MCF 10A (cell line): ENCODE results near the gene L3MBTL4. TPM values are rescaled to one million over a fixed set of nuclear protein-coding genes. Genes with fewer than 3 reads are reported as not detected.

Experiments used
- BruUV-seq: library from RNA; stranded (reverse); fragments of 400-500 nt; replicated peaks from 2 replicates; lab custom pipeline; 2021; lab: Mats Ljungman, UMichigan
- CTCF ChIA-PET: fragments of 300-600 bp; sonication (Branson Sonifier 250); formaldehyde crosslinking; extraction: SDS; loops from one replicate; lab custom pipeline; 2021; ENCODE audit warnings: antibody characterized with exemption, inconsistent platforms; lab: Yijun Ruan, JAX
- POLR2A ChIA-PET: fragments of 300-600, 350-650 bp; sonication (Branson Sonifier 250); formaldehyde crosslinking; extraction: SDS; loops from one replicate; lab custom pipeline; 2020; ENCODE audit warnings: antibody characterized with exemption, inconsistent platforms; lab: Yijun Ruan, JAX
- DNase-seq: peaks from one replicate; pipeline ENCODE4 v3.0.0-alpha.2; 2018; ENCODE audit not compliant: unreplicated experiment
- H3K27ac Mint-ChIP-seq: one replicate; pipeline ENCODE4 v1.8.0; 2022; ENCODE audit warnings: mild to moderate bottlenecking, low read depth, mixed read lengths; ENCODE audit not compliant: unreplicated experiment
- H3K27me3 Mint-ChIP-seq: one replicate; pipeline ENCODE4 v1.8.0; 2022; ENCODE audit warnings: mixed read lengths; ENCODE audit not compliant: insufficient read depth, unreplicated experiment
- H3K36me3 Mint-ChIP-seq: one replicate; pipeline ENCODE4 v1.8.0; 2022; ENCODE audit warnings: mild to moderate bottlenecking, moderate library complexity, mixed read lengths; ENCODE audit not compliant: insufficient read depth, unreplicated experiment
- H3K4me1 Mint-ChIP-seq: one replicate; pipeline ENCODE4 v1.8.0; 2022; ENCODE audit warnings: mixed read lengths; ENCODE audit not compliant: insufficient read depth, unreplicated experiment
- H3K4me3 Mint-ChIP-seq: one replicate; pipeline ENCODE4 v1.8.0; 2022; ENCODE audit warnings: mild to moderate bottlenecking, moderate library complexity, mixed read lengths; ENCODE audit not compliant: unreplicated experiment
- H3K9me3 Mint-ChIP-seq: one replicate; pipeline ENCODE4 v1.8.0; 2022; ENCODE audit warnings: mixed read lengths; ENCODE audit not compliant: unreplicated experiment
- CTCF ChIP-seq: fragments of 200-600 bp; IDR thresholded peaks from one replicate; pipeline ENCODE4 v1.8.0; 2022; ENCODE audit warnings: antibody characterized with exemption, mild to moderate bottlenecking; ENCODE audit not compliant: unreplicated experiment
- intact Hi-C: fragments of 100-400 bp; cut with micrococcal nuclease; formaldehyde crosslinking; loops from 2 replicates; pipeline ENCODE4 v1.14.1; 2022
- total RNA-seq: library from RNA; stranded (reverse); gene quantifications from 2 replicates; pipeline ENCODE4 v1.2.3, GENCODE V29; 2022

The L3MBTL4 gene
- total RNA-seq, 1 experiment from 2014 or later: not detected

- H3K9me3 Mint-ChIP-seq: no peaks in the 10 kb centered on the region
- no peak for DNase-seq
- H3K27ac Mint-ChIP-seq: no peak overlapping the region
- BruUV-seq: no TSS peak
- ChIA-PET POLR2A (no interaction called here), CTCF (no interaction called here)
- no peaks in the 10 kb centered on the region for H3K36me3 Mint-ChIP-seq
- TF ChIP-seq CTCF: no peak
- peaks cover 9% of the 10 kb centered on the region for H3K4me1 Mint-ChIP-seq
- no peak overlapping the region for H3K4me3 Mint-ChIP-seq
- intact Hi-C loops: no loop called here
- no peaks in the 10 kb centered on the region for H3K27me3 Mint-ChIP-seq
These were observed 435.4 kb downstream of the L3MBTL4 start for GRCh38 chr18:5979176-5979888.

GRCh38 chr18:5977022-5977421 lies 437.7 kb downstream of the L3MBTL4 start:
- no peak for TF ChIP-seq CTCF
- CTCF ChIA-PET: interaction anchor here (0.5 kb wide), 1 partner anchor 110 kb away, joined by 3 read pairs; no protein-coding TSS in a partner anchor
- peaks cover 9% of the 10 kb centered on the region for H3K4me1 Mint-ChIP-seq
- H3K36me3 Mint-ChIP-seq: no peaks in the 10 kb centered on the region
- DNase-seq: no peak
- POLR2A ChIA-PET: no interaction called here
- H3K9me3 Mint-ChIP-seq: no peaks in the 10 kb centered on the region
- no TSS peak for BruUV-seq
- intact Hi-C loops: no loop called here
- H3K4me3 Mint-ChIP-seq: no peak overlapping the region
- H3K27ac Mint-ChIP-seq: no peak overlapping the region
- peaks cover 12% of the 10 kb centered on the region for H3K27me3 Mint-ChIP-seq

GRCh38 chr18:5975111-5976002 lies 439.4 kb downstream of the L3MBTL4 start:
- ChIA-PET POLR2A (no interaction called here), CTCF (no interaction called here)
- intact Hi-C loops: loop anchor here (1.0 kb wide), 1 partner anchor 96 kb away; no protein-coding TSS in a partner anchor
- DNase-seq: no peak
- peaks cover 29% of the 10 kb centered on the region for H3K27me3 Mint-ChIP-seq
- TF ChIP-seq CTCF: no peak
- no peaks in the 10 kb centered on the region for H3K9me3 Mint-ChIP-seq
- no peaks in the 10 kb centered on the region for H3K36me3 Mint-ChIP-seq
- H3K4me3 Mint-ChIP-seq: no peak overlapping the region
- H3K27ac Mint-ChIP-seq: no peak overlapping the region
- peaks cover 9% of the 10 kb centered on the region for H3K4me1 Mint-ChIP-seq
- no TSS peak for BruUV-seq

GRCh38 chr18:5974696-5975095 lies 440.0 kb downstream of the L3MBTL4 start:
- no peak for DNase-seq
- ChIA-PET POLR2A (no interaction called here), CTCF (no interaction called here)
- intact Hi-C loops: loop anchor here (1.0 kb wide), 1 partner anchor 95 kb away; no protein-coding TSS in a partner anchor
- Mint-ChIP-seq H3K27ac (no peak overlapping the region), H3K36me3 (no peaks in the 10 kb centered on the region), H3K9me3 (no peaks in the 10 kb centered on the region), H3K4me3 (no peak overlapping the region), H3K4me1 (peaks cover 9% of the 10 kb centered on the region), H3K27me3 (peaks cover 29% of the 10 kb centered on the region)
- BruUV-seq: no TSS peak
- no peak for TF ChIP-seq CTCF
